ENCODE measurements around the gene KRT33A. TPM values are rescaled to one million over a fixed set of nuclear protein-coding genes. Genes with fewer than 3 reads are reported as not detected.
"Not testable (repeated sequence)": the region's sequence is repeated elsewhere in the genome, so short reads cannot be mapped to it uniquely, and the experiment has no call there.

Gene KRT33A
- not detected in 2 replicates for polyA plus RNA-seq (2014; cell fraction: cytosol; rRNA removed)
- polyA plus RNA-seq (2014; cell fraction: nucleus; rRNA removed), result not detected in 2 replicates

DNA sequence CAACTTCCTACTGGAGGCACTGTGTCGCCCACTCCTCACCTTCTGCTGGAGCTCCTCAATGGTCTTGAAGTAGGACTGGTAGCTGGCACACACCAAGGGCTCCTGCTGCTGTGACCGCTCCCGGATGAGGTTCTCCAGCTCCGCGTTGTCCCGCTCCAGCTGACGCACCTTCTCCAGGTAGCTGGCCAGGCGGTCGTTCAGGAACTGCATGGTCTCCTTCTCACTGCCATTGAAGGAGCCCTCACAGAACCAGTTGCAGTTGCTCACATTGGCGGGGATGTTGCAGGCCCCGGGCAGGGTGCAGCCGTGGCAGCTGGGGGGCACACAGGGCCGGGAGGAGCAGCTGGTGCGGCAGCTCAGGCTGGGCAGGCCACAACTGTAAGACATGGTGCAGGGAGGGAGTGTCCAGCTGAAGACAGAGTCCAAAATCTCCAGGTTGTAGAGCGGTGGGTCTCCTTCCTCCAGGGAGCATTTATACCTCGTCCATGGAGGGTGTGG is at the start of gene KRT33A:
KRT33A (minus strand) TSS at position 448 of the 498 bp plus-strand sequence; CDS start at position 387, 61 bp downstream.
- DNase-seq (ENCODE audit: low spot score), result not testable (repeated sequence)

DNA sequence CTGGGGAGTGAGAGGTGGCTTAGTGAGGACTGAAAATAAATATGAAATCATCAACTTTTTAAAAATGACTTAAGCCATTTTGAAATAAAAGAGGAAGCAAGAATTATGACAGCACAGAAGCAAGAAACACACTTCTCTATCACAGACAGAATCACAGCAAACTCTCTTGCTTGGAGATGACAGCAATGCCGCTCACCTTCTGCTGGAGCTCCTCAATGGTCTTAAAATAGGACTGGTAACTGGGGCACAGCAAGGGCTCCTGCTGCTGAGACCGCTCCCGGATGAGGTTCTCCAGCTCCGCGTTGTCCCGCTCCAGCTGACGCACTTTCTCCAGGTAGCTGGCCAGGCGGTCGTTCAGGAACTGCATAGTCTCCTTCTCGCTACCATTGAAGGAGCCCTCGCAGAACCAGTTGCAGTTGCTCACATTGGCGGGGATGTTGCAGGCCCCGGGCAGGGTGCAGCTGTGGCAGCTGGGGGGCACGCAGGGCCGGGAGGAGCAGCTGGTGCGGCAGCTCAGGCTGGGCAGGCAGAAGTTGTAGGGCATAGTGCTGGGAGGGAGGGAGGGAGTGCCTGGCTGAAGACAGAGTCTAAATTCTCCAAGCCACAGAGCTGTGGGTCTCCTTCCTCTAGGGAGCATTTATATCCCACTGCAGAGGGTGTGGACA is 46.5 kb upstream of the KRT33A start, which contains the start of gene KRT31:
KRT31 (minus strand) TSS at position 613 of the 665 bp plus-strand sequence; CDS start at position 544, 69 bp downstream.
- DNase-seq (ENCODE audit: low spot score), result no peak

DNA sequence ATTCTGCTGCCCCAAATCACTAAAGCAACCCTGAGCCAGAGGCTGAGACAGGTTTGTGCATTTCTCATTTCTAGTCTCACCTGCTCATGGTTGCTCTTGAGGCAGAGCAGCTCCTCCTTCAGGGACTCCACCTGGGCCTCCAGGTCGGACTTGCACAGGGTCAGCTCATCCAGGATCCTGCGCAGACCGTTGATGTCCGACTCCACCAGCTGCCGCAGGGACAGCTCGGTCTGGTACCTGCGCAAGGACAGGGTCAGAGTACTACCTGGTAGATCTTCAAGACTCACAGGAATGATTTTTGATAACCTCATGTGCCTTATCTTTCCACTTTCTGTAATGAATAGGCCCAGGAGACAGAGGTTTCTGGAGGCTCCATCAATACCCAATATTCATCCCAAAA is 45.7 kb upstream of the KRT33A start:
- no peak for DNase-seq (ENCODE audit: low spot score)

DNA sequence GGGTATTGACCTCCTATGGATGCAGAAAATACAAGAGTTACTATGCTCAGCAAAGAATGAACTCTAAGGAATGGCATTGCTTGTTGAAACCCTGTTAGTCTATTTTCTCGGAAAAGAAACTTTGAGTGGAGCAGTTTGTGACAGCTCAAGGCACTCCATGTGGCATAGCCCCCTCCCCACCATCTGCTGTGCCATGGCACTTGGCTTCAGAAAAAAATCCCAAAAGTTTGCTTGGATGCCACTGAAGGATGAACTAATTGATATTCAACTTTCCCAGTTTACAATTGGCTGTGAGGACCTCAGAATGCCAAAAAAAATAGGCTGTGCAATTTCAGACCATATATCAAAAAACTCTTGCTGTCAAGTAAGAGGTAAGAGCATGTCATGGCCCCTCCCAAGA is 45.0 kb upstream of the KRT33A start:
- DNase-seq (ENCODE audit: low spot score), result no peak

DNA sequence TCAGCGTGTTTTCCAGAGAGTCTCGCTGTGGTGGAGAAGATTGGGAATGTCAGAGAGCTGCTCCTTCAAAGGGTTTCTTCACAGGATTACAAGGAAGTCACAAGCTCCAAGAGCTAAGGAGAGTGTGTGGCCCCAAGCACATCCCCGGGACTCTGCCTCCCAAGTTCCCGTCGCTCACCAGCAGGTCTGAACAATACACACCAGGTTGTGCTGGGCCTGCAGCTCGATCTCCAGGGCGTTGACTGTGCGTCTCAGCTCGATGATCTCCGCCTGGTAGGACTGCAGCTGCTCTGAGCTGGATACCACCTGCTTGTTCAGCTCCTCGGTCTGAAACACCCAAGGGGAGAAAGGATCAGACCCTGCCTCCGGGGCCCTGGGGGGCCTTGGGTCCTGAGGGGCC is 44.4 kb upstream of the KRT33A start:
- DNase-seq (ENCODE audit: low spot score), result not testable (repeated sequence)

DNA sequence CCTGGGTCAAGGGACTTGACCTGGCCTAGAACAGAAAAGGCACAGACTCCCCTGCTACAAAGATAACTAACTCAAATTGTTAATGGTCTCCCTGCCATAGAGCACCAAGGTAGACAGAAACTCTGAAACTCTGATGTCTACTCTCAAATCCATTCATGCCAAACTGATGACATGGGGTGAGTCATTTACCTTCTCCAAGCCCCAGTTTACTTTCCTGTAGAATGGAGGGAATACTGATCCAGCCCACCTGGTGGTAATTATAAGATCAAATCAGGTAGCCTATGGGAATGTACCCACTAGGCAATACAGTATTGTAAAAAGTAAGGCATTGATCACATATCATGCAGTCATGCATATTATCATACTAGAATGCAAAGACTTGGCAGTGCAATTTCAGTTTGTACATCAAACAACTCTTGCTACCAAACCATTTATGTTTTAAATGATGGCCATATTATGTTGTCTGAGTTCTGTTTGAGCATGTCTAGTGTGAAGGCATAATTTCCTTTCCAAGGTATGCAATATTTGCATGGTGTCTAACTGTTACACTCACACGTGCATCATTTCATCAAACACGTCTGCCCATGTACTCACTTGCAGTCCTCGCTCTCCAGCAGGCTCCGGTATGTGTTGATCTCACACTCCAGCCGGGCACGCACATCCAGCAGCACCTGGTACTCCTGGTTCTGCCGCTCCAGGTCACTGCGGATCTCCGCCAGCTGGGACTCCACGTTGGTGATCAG is 43.8 kb upstream of the KRT33A start:
- no peak for DNase-seq (ENCODE audit: low spot score)

DNA sequence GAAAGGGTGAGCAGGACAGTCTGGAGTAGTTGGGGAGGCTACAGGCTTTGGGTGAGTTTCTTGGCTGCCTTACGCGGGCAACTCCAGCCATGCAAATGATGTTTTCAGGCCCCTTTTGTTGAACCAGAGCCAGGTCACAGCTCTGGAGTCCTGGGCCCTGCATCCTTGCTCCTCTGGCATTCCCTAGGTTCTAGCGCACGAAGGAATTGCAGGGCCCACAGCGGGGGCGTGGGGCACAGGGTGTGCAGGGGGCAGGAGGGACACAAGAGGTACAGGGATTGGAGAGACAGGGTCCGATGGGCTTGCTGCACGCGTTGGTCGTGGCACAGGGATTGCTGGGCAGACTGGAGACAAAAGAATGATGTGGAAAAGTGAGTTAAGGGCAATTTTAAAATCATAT is 43.2 kb upstream of the KRT33A start:
- DNase-seq (ENCODE audit: low spot score), result no peak

DNA sequence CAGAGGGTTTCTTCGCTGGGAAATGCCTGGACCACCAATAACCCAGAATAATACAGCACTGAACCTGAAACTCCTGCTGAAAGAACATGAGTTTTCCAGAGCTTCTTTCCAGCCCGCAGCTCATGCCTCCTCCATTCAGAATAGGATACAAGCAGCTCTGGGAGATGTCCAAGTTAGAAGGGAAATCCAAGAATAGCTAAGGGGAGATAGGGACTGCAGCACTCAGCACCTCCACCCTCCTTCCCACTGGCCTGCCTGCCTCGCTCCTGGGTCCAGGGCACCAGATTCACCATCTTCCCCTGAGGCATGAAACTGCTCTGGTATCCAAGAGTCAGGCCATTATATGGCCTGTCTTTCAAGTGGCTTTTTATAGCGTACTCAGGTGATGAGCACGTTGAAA is 42.7 kb upstream of the KRT33A start:
- no peak for DNase-seq (ENCODE audit: low spot score)

DNA sequence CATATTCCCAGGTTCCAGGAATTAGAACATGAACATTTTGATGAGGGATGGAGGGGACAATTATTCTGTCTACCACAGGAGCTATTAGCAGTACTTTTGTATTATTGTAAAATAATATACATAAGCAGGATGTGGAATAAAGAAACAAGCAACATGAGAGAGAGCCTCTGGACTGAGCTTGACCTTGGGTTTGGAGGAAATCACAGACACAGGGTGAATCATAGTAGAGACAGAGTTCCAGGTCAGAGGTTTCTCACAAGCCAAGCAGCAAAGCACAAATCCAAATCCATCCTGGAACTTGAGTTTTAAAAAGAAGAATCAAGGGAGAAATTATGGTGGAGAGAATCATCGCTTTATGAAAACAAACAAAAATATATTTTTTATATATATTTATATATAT is 41.6 kb upstream of the KRT33A start:
- no peak for DNase-seq (ENCODE audit: low spot score)

DNA sequence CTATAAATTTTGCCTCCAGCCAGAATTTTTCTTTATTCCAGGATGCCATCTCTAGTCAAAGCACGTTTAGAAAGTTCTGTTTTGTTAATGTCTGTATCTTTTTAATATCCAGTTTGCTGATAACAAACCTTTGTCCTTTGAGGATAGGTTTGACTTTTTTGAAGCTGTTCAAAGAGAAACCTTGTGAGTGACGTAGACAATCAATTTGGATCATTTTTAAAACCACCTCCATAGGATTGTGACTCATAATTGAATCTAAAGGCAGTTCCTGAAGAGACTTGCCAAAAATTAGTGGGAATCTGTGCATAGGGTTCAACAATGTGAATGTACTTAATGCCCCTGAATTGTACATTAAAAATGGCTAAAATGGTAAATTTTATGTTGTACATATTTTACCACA is 40.9 kb upstream of the KRT33A start:
- no peak for DNase-seq (ENCODE audit: low spot score)

DNA sequence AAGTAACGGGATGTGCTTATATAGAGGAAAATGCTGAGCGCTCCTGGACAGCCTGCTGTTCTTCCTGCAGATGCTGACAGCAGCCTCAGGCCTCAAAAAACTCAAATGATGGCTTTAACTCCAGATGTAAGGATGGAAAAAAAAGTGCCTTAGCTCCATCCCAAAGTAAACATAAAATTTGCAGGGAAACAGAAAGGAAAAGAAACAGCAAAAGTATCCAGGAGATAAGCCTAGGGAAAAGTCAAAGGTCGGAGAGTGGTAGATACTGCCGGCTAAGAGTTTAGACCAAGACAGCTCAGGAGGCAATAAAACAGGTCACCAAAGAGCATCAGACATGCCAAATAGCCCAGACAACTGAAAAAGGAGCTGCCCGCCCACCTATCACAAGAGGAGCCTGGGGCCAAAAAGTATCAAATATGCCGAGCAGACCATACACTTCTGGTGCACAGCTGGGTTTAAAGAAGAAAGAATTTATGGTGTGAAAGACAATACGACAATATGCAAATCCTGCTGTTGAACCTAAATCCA is 39.8 kb upstream of the KRT33A start:
- DNase-seq (ENCODE audit: low spot score), result no peak

DNA sequence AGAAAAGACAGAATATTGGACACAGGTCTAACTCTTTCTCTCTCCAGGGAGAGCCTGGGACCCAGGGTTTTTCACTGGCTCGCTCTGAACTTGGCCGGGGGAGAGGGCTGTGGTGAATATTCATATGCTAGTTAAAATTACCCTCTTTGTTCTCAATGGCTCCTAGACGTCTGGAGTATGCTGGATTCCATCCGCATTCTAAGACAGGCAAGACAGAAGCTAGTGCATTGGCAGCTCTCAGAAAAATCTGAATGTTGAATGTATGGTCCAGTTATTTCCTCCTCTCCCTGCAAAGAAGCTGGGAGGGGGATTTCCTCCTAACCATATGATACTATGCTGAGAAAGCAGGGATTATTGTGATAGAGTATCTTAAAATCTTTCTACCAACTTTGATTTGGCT is 37.0 kb upstream of the KRT33A start:
- no peak for DNase-seq (ENCODE audit: low spot score)

DNA sequence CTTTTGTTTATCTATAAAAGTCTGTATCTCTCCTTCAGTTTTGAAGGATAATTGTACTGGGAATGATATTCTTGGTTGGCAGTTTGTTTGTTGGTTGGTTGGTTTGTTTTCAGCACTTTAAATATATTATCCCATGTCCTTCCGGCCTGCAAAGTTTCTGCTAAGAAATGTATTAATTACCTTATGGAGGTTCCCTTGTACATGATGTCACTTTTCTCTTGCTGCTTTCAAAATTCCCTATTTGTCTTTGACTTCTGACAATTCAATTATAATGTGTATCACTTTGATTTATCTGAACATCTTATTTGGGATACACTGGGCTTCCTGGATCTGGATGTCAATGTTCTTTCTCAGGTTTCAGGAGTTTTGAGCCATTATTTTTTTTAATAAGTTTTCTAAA is 35.6 kb upstream of the KRT33A start:
- DNase-seq (ENCODE audit: low spot score), result no peak

DNA sequence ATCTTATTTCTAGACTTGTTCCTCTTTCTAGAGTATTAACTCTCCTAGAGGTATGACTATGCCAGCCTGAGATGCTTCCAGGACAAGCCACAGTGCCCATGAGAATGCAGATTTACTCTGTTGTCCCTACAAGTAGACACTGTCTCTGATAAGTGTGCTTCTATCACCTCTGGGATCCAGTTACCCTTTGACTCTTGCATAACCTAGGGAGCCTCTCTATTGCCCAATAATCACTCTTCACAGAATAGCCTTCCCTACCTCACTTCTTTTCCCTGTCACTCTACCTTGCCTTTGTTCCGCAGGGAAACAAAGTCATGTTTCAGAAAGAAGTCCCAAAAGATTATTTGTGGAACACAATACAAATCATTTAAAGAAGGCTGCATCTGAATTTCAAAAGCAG is 33.1 kb upstream of the KRT33A start:
- no peak for DNase-seq (ENCODE audit: low spot score)

DNA sequence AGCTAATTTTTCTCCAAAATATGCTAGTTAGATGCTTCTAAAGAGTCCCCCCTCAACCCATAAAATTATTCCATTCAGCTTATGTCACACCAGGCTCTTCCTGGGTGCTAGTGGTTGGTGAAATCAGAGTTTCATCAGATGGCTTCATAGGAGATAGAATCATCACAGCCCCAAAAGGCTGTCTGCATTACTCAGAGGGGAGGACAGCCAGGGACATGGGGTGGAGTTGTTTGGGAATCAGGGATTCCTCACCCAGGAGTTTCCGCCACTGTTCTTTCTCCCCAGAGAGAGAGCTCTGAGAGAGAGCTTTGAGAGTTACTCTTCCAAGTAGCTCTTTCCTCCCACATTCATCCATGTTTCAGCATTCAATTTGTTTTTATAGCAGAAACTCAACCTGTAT is 31.8 kb upstream of the KRT33A start:
- DNase-seq (ENCODE audit: low spot score), result no peak

DNA sequence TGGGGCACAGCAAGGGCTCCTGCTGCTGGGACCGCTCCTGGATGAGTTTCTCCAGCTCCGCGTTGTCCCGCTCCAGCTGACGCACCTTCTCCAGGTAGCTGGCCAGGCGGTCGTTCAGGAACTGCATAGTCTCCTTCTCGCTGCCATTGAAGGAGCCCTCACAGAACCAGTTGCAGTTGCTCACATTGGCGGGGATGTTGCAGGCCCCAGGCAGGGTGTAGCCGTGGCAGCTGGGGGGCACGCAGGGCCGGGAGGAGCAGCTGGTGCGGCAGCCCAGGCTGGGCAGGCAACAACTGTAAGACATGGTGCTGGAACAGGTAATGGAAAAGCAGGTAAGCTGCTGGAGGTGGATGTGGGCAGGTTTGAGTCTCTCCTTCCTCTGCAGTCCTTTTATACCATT is 31.3 kb upstream of the KRT33A start, which contains the start of gene KRT34:
KRT34 (minus strand) TSS at position 364 of the 400 bp plus-strand sequence; CDS start at position 304, 60 bp downstream.
- DNase-seq (ENCODE audit: low spot score), result not testable (repeated sequence)

DNA sequence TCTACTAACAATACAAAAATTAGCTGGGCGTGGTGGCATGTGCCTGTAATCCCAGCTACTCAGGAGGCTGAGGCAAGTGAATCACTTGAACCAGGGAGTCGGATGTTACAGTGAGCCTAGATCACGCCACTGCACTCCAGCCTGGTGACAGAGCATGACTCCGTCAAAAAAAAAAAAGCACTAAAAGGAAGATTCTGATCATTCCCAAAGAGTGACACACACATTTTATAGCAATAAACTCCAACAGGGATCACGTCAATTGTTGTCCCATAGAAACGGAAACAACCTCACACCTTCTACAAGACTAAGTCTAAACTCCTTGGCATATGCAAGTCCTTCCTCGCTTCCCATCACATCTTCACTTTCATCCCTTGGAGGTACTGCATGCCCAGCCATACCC is 29.5 kb upstream of the KRT33A start:
- not testable (repeated sequence) for DNase-seq (ENCODE audit: low spot score)

DNA sequence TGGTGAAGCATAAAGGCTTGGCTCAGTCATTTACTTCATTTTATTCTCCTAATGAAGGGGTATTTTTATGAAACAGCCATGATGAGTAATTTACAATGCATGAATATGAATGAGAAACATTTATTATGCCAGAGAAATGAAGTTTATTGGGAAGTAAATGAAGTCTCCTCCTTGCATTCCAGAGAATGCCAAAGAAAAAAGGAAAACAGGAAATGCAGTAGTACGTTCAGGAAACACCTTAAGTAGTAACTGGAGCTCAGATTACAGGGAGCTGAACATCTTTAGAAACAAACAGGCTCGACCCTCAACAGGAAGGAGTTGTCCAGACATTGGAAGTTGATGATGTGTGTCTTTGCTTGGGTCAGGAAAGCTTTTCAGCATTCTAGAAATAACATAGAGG is 26.9 kb upstream of the KRT33A start:
- DNase-seq (ENCODE audit: low spot score), result no peak

DNA sequence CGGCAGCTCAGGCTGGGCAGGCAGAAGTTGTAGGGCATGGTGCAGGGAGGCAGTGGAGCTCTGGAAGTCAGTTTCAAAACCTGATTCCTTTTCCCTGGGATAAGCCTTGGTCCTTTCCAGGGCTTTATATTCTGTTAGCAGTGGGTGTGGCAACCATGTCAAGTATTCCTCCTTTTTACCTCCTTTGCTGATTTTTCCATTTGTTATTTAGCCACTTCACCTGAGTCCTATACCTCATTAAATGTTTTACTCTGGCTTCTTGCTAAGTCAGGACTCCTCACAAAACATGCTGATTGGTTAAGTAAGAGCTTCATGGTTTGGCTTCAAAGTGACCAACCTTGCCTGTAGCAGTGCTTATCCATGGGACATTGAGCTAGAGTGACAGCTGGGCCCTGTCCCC is 19.1 kb upstream of the KRT33A start, which contains the start of gene KRT33B:
KRT33B (minus strand) TSS at position 101 of the 400 bp plus-strand sequence; CDS start at position 38, 63 bp downstream.
- DNase-seq (ENCODE audit: low spot score), result no peak

DNA sequence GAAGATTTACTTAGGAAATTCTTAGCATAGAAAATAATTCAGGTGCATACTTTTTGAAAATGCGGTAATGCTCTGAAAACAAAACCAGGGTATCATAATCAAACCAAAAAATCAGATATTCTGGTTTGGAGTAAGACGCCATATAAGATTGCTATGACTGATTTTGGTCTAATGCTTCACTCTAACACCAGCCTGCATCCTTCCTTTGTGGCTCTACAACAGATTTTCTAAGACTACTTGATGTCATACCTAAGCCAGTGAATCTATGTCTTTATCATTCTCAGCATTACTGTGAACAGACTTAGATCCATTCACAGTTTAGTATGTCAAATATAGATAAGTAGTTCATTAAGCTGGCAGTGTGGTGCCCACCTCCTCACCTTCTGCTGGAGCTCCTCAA is 18.4 kb upstream of the KRT33A start:
- no peak for DNase-seq (ENCODE audit: low spot score)

DNA sequence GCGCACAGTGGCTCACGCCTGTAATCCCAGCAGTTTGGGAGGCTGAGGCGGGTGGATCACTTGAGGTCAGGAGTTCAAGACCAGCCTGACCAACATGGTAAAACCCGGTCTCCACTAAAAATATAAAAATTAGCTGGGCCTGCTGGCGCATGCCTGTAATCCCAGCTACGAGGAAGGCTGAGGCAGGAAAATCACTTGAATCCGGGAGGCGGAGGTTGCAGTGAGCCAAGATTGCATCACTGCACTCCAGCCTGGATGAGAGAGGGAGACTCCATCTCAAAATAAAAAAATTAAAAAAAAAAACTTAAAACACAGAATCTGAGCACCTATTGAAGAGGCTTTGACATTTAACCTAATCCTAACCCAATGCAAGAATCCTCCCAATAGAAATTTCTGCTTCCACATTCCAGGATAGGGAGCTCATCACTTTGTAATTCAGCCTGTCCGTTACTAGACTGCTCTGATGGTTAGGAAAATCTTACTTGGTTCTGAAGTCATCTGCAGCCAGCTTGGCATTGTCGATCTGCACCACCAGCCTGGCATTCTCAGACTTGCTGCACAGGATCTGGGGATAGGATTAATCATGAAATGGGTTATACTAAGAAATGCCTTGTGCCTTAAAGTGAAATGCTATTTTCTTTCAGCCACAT is 16.9 kb upstream of the KRT33A start:
- no peak for DNase-seq (ENCODE audit: low spot score)

DNA sequence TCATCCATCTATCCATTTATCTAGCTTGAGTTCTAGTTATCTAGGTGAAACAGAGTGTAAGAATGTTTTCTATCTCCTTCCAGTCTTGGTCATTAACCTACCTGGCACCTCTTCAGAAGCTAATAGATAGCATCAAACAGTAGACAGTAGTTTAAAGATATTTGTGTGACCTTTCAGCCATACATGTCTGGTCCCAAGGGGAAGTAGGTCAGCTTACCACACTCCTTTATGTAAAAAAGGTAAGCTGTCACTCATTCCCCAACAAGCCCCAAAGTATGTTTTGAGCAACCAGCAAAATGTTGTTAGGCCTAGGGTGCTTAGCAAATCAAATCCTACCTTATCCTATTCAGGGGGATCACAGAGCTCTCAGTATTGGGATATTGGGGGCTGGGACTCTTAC is 15.4 kb upstream of the KRT33A start:
- no peak for DNase-seq (ENCODE audit: low spot score)

All from SK-N-DZ (cell line).